ENCODE results near the gene GPR78. TPM values are rescaled to one million over a fixed set of nuclear protein-coding genes. Genes with fewer than 3 reads are reported as not detected.

Gene GPR78
- total RNA-seq, 2 donors from 2014 or later = not detected

GRCh38 chr4:8613421-8614364, 33.5 kb downstream of the GPR78 start:
- Histone ChIP-seq H3K4me1 (no peaks in the 10 kb centered on the region), H3K27me3 (no peaks in the 10 kb centered on the region), H3K36me3 (no peaks in the 10 kb centered on the region), H3K4me3 (no peak overlapping the region), H3K9me3 (no peaks in the 10 kb centered on the region), H3K9ac (ENCODE audit: low read depth in 2 of 2, low read length in 2 of 2) (no peak overlapping the region), H3K27ac (no peak overlapping the region)
- no peak for TF ChIP-seq CTCF (IDR thresholded peaks at IDR 0.05)
- no peak for DNase-seq
- intact Hi-C loops (cut with DNase I) = no loop called here

- no peaks in the 10 kb centered on the region for H3K9me3 ChIP-seq
- no peaks in the 10 kb centered on the region for H3K4me1 ChIP-seq
- H3K4me3 ChIP-seq = no peak overlapping the region
- H3K9ac ChIP-seq (ENCODE audit: low read depth in 2 of 2, low read length in 2 of 2) = no peak overlapping the region
- TF ChIP-seq CTCF (IDR thresholded peaks at IDR 0.05) = no peak
- no peaks in the 10 kb centered on the region for H3K27me3 ChIP-seq
- no peak for DNase-seq
- intact Hi-C loops (cut with DNase I) = no loop called here
- H3K36me3 ChIP-seq = no peaks in the 10 kb centered on the region
- H3K27ac ChIP-seq = no peak overlapping the region
These were observed 34.4 kb downstream of the GPR78 start for GRCh38 chr4:8614365-8615193.

- no peak overlapping the region for H3K27ac ChIP-seq
- no peak overlapping the region for H3K9ac ChIP-seq (ENCODE audit: low read depth in 2 of 2, low read length in 2 of 2)
- no peak overlapping the region for H3K4me3 ChIP-seq
- intact Hi-C loops (cut with DNase I) = no loop called here
- H3K4me1 ChIP-seq = no peaks in the 10 kb centered on the region
- H3K36me3 ChIP-seq = no peaks in the 10 kb centered on the region
- no peaks in the 10 kb centered on the region for H3K9me3 ChIP-seq
- DNase-seq = no peak
- no peak for TF ChIP-seq CTCF (IDR thresholded peaks at IDR 0.05)
- H3K27me3 ChIP-seq = no peaks in the 10 kb centered on the region
These were observed 35.2 kb downstream of the GPR78 start for GRCh38 chr4:8615366-8615765.

GRCh38 chr4:8615921-8616787, 36.0 kb downstream of the GPR78 start:
- H3K4me3 ChIP-seq = no peak overlapping the region
- H3K27me3 ChIP-seq = no peaks in the 10 kb centered on the region
- DNase-seq = no peak
- no peaks in the 10 kb centered on the region for H3K9me3 ChIP-seq
- no peaks in the 10 kb centered on the region for H3K36me3 ChIP-seq
- TF ChIP-seq CTCF (IDR thresholded peaks at IDR 0.05) = no peak
- H3K4me1 ChIP-seq = no peaks in the 10 kb centered on the region
- intact Hi-C loops (cut with DNase I) = no loop called here
- no peak overlapping the region for H3K27ac ChIP-seq
- H3K9ac ChIP-seq (ENCODE audit: low read depth in 2 of 2, low read length in 2 of 2) = no peak overlapping the region

- no peak for TF ChIP-seq CTCF (IDR thresholded peaks at IDR 0.05)
- Histone ChIP-seq H3K27me3 (no peaks in the 10 kb centered on the region), H3K9ac (ENCODE audit: low read depth in 2 of 2, low read length in 2 of 2) (no peak overlapping the region), H3K9me3 (no peaks in the 10 kb centered on the region), H3K36me3 (no peaks in the 10 kb centered on the region), H3K4me1 (no peaks in the 10 kb centered on the region), H3K27ac (no peak overlapping the region), H3K4me3 (no peak overlapping the region)
- intact Hi-C loops (cut with DNase I) = no loop called here
- DNase-seq = no peak
These were observed 36.6 kb downstream of the GPR78 start for GRCh38 chr4:8616831-8617230.

Measured in colonic mucosa (tissue), 4 donors.